ENCODE results near the gene P2RX2. TPM values are rescaled to one million over a fixed set of nuclear protein-coding genes. Genes with fewer than 3 reads are reported as not detected.

P2RX2 gene
- total RNA-seq, 2 donors from 2014 or later, result 0.24 TPM; not detected in 1

DNA sequence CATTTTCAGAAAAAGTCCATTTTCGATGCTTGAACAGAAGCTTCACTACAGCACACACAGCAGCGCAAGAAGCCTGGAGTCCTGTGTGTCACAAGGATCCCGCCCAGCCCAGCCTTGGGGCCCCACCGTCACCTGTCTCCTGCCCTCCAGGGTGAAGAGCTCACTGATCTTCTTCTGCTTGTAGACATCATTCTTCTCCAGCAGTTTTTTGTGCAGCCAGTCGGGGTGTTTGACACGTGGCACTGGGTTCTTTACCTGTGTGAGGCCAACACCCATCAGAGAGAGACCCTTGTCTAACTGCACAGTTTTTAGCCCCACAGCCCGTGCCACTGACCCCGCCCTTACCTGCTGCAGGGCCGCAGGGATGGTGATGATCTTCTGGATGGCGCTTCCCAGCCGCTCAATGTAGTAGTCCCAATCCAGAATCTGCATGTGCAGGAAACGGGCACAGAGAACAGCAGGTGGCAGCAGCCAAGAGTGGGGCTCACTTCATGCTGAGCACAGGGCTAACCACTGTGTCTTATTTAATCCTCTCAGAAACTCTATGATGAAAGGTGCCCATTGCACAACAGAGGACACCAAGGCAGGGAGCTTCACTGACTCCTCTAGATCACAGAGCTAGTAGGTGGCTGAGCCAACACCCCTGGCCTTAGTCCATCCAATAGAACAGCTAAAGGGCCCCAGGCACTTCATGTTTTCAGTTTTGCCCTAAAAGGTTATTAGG is 38.6 kb downstream of the P2RX2 start:
- no peak overlapping the region for H3K27ac ChIP-seq
- H3K4me3 ChIP-seq, result no peak overlapping the region
- no peak for DNase-seq
- no peak overlapping the region for H3K9ac ChIP-seq (ENCODE audit: low read depth in 2 of 2, low read length in 2 of 2)
- intact Hi-C loops (cut with DNase I), result no loop called here
- TF ChIP-seq, protein P1, sequence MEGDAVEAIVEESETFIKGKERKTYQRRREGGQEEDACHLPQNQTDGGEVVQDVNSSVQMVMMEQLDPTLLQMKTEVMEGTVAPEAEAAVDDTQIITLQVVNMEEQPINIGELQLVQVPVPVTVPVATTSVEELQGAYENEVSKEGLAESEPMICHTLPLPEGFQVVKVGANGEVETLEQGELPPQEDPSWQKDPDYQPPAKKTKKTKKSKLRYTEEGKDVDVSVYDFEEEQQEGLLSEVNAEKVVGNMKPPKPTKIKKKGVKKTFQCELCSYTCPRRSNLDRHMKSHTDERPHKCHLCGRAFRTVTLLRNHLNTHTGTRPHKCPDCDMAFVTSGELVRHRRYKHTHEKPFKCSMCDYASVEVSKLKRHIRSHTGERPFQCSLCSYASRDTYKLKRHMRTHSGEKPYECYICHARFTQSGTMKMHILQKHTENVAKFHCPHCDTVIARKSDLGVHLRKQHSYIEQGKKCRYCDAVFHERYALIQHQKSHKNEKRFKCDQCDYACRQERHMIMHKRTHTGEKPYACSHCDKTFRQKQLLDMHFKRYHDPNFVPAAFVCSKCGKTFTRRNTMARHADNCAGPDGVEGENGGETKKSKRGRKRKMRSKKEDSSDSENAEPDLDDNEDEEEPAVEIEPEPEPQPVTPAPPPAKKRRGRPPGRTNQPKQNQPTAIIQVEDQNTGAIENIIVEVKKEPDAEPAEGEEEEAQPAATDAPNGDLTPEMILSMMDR (IDR thresholded peaks at IDR 0.05), result no peak
- H3K4me1 ChIP-seq, result no peaks in the 10 kb centered on the region
- H3K36me3 ChIP-seq, result no peaks in the 10 kb centered on the region
- H3K27me3 ChIP-seq, result no peaks in the 10 kb centered on the region
- no peaks in the 10 kb centered on the region for H3K9me3 ChIP-seq

DNA sequence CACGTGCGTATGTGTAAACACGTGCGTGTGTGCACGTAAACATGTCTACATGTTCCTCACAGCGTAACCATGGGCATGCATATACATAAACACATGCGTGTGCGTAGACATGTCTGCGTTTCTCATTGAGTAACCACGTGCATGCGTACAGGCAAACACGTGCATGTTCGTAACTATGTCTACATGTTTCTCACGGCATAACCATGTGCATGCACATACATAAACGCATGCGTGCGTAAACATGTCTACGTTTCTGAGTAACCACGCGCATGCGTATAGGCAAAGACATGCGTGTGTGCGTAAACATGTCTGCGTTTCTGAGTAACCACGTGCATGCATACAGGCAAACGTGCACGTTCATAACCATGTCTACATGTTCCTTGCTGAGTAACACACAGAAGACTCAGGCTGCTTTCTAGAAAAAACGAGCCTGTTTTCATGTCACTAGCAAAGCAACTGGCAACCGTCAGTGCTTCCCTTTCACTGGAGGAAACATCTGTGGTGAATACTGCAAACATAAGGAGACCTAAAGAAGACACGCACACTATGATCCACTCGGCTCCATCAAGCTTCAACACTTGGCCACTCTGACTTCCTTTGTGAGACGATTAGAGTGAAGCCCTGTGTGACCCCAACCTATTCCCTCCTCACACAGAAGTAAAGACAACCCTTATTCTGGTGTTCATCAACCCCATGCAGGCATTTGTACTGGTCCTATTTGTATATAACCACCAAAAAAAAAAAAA is 39.7 kb downstream of the P2RX2 start:
- H3K36me3 ChIP-seq, result no peaks in the 10 kb centered on the region
- TF ChIP-seq, protein P1 (IDR thresholded peaks at IDR 0.05), result no peak

DNA sequence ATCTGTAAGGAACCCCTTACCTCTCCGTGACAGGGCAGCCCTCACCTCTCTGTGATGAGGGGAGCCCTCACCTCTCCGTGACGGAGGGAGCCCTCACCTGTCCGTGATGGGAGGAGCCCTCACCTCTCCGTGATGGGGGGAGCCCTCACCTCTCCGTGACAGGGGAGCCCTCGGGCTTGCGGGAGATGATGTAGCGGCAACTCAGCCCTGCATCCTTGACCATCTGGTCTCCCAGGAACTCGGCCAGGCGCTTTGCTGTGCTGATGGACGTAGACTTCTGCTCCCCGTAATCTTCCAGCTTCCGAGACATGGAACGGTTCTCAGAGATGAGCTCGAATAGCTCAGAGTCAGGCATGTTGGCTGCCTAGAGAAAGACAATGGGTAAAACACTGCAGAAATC is 40.6 kb downstream of the P2RX2 start:
- intact Hi-C loops (cut with DNase I), result no loop called here
- no peaks in the 10 kb centered on the region for H3K36me3 ChIP-seq
- H3K27ac ChIP-seq, result no peak overlapping the region
- H3K4me1 ChIP-seq, result no peaks in the 10 kb centered on the region
- H3K9me3 ChIP-seq, result no peaks in the 10 kb centered on the region
- TF ChIP-seq, protein P1 (IDR thresholded peaks at IDR 0.05), result no peak
- H3K4me3 ChIP-seq, result no peak overlapping the region
- DNase-seq, result no peak
- no peak overlapping the region for H3K9ac ChIP-seq (ENCODE audit: low read depth in 2 of 2, low read length in 2 of 2)
- no peaks in the 10 kb centered on the region for H3K27me3 ChIP-seq

More for the DNA sequence above, 39.7 kb downstream of the P2RX2 start:
- Histone ChIP-seq H3K9ac (ENCODE audit: low read depth in 2 of 2, low read length in 2 of 2) (no peak overlapping the region), H3K9me3 (no peaks in the 10 kb centered on the region), H3K27me3 (no peaks in the 10 kb centered on the region), H3K4me1 (no peaks in the 10 kb centered on the region), H3K4me3 (no peak overlapping the region), H3K27ac (no peak overlapping the region)
- no peak for DNase-seq
- intact Hi-C loops (cut with DNase I), result no loop called here

DNA sequence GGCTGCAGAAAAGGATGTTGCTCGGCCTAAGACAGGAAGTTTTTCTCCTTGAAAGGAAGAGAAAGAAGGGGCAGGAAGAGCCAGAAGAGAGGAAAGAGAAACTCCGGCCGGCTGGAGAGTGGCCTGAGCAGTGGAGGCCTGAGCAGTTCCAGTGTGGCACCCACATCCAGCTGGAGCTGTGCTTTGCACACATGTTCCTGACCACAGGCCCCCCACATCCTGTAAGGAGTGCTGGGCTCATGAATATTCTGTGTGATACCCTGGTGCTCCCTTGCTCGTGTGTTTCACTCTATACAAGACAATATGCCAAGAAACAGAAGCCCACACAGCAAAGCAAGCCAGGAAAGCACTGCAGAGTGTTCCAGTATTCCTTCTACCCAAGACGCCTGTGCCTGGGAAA is 41.5 kb downstream of the P2RX2 start:
- no peaks in the 10 kb centered on the region for H3K9me3 ChIP-seq
- H3K36me3 ChIP-seq, result no peaks in the 10 kb centered on the region
- no peak overlapping the region for H3K9ac ChIP-seq (ENCODE audit: low read depth in 2 of 2, low read length in 2 of 2)
- no peak overlapping the region for H3K27ac ChIP-seq
- no peaks in the 10 kb centered on the region for H3K4me1 ChIP-seq
- H3K4me3 ChIP-seq, result no peak overlapping the region
- H3K27me3 ChIP-seq, result no peaks in the 10 kb centered on the region
- intact Hi-C loops (cut with DNase I), result no loop called here
- TF ChIP-seq, protein P1 (IDR thresholded peaks at IDR 0.05), result no peak
- no peak for DNase-seq

DNA sequence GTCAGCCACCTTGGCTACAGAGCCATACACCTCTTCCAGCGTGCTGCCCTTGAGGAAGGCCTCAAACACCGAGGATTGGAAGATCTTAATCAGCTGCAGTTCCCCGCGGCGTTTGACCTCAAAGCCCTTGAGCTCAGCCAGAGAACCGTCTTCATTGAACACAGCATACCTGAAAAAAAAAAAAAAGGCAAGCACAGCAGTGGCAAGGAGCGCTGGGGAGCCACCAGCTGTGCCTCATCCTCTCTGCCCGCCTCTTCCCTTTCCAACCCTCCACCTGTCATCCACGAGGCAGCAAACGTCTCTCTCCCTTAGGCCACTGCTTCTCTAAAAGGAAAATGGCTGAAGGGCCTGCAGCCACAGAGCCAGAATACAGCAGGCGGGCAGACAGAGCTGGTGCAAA is 42.4 kb downstream of the P2RX2 start:
- Histone ChIP-seq H3K9ac (ENCODE audit: low read depth in 2 of 2, low read length in 2 of 2) (no peak overlapping the region), H3K27me3 (no peaks in the 10 kb centered on the region), H3K27ac (no peak overlapping the region), H3K9me3 (no peaks in the 10 kb centered on the region), H3K36me3 (no peaks in the 10 kb centered on the region), H3K4me1 (no peaks in the 10 kb centered on the region), H3K4me3 (no peak overlapping the region)
- intact Hi-C loops (cut with DNase I), result no loop called here
- no peak for DNase-seq
- TF ChIP-seq, protein P1 (IDR thresholded peaks at IDR 0.05), result no peak
